ENCODE data around the gene ZNF780B. TPM values are rescaled to one million over a fixed set of nuclear protein-coding genes. Genes with fewer than 3 reads are reported as not detected.

Gene ZNF780B
- total RNA-seq, 2 experiments from 2014 or later: 11.8 to 13.9 TPM

DNA sequence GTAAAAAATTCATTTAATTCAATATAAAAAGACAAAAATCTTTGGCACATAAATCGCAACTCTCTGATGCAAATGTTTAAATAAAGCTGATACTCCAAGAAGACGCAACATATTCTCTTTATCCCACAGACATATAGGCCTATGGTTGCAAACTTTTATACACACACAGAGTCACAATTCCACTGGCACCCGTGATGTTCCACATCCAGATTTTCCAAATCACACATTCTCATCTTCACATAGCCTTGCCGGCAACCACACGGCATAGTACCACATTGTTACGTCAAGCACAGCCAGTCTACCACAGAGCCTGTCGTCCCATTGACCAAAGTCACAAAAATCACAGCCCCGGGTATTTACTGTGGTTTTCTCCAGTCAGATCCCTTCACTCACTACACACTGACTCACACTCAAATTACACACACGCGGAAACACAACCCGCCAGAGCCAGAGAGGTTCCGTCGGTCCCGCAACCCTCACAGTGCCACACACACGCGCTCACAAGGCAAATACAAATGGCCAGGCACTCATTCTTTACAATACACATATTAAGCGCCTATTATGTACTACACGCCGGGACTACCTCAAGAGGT is 59.7 kb downstream of the ZNF780B start:
- H3K9me3 Mint-ChIP-seq: peaks cover 21% of the 10 kb centered on the region
- intact Hi-C loops (cut with micrococcal nuclease): loop anchor here (2.0 to 10.0 kb wide), 4 partner anchors 60 to 322 kb away; partner anchors contain the start of genes AKT2 and ZNF780A
- peak overlapping the region; percentile 98 for H3K4me3 Mint-ChIP-seq
- POLR2A ChIA-PET: interaction anchor here (1.0 to 2.5 kb wide), 5 partner anchors 26 to 150 kb away, joined by 3 to 31 read pairs (median 5); partner anchors contain the start of genes PSMC4 and ZNF780A
- H3K27me3 Mint-ChIP-seq: no peaks in the 10 kb centered on the region
- H3K36me3 Mint-ChIP-seq: peaks cover 28% of the 10 kb centered on the region
- DNase-seq: peak; percentile 72
- peak overlapping the region; percentile 95 for H3K27ac Mint-ChIP-seq
- peaks cover 40% of the 10 kb centered on the region for H3K4me1 Mint-ChIP-seq (ENCODE audit: low read depth)
- CTCF ChIA-PET: interaction anchor here (0.6 to 2.9 kb wide), 2 partner anchors 26 to 152 kb away, joined by 5 to 17 read pairs; partner anchors contain the start of gene PSMC4

GRCh38 chr19:39995794-39996193 is 60.2 kb downstream of the ZNF780B start:
- H3K27me3 Mint-ChIP-seq: no peaks in the 10 kb centered on the region
- peak overlapping the region; percentile 98 for H3K4me3 Mint-ChIP-seq
- H3K27ac Mint-ChIP-seq: peak overlapping the region; percentile 54
- intact Hi-C loops (cut with micrococcal nuclease): loop anchor here (2.0 to 10.0 kb wide), 4 partner anchors 59 to 321 kb away; partner anchors contain the start of genes AKT2 and ZNF780A
- peaks cover 21% of the 10 kb centered on the region for H3K9me3 Mint-ChIP-seq
- ChIA-PET CTCF (interaction anchor here (2.9 kb wide), 1 partner anchor 26 kb away, joined by 17 read pairs; the partner anchor contains the start of gene PSMC4), POLR2A (interaction anchor here (1.3 to 2.5 kb wide), 3 partner anchors 25 to 149 kb away, joined by 3 to 31 read pairs (median 5); partner anchors contain the start of gene PSMC4)
- H3K4me1 Mint-ChIP-seq (ENCODE audit: low read depth): peaks cover 45% of the 10 kb centered on the region
- no peak for DNase-seq
- H3K36me3 Mint-ChIP-seq: peaks cover 28% of the 10 kb centered on the region

DNA sequence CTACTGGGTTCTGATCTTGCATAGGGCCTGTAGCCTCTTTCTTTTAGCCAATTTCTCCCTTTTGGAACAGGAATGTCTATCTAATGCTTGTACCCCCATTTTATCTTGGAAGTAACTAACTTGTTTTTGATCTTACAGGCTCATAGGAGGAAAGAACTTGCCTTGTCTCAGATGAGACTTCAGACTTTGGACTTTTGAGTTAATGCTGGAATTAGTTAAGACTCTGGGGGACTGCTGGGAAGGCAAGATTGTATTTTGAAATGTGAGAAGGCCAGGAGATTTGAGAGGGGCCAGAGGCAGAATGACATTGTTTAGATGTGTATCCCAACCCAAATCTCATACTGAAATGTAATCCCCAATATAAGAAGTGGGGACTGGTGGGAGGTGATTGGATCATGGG is 61.7 kb downstream of the ZNF780B start:
- intact Hi-C loops (cut with micrococcal nuclease): loop anchor here (10.0 kb wide), 2 partner anchors 290 to 320 kb away; partner anchors contain the start of gene AKT2
- no peak overlapping the region for H3K4me3 Mint-ChIP-seq
- H3K9me3 Mint-ChIP-seq: peaks cover 21% of the 10 kb centered on the region
- H3K4me1 Mint-ChIP-seq (ENCODE audit: low read depth): peaks cover 53% of the 10 kb centered on the region
- ChIA-PET POLR2A (no interaction called here), CTCF (no interaction called here)
- no peaks in the 10 kb centered on the region for H3K27me3 Mint-ChIP-seq
- no peak for DNase-seq
- H3K36me3 Mint-ChIP-seq: peaks cover 28% of the 10 kb centered on the region
- H3K27ac Mint-ChIP-seq: no peak overlapping the region

DNA sequence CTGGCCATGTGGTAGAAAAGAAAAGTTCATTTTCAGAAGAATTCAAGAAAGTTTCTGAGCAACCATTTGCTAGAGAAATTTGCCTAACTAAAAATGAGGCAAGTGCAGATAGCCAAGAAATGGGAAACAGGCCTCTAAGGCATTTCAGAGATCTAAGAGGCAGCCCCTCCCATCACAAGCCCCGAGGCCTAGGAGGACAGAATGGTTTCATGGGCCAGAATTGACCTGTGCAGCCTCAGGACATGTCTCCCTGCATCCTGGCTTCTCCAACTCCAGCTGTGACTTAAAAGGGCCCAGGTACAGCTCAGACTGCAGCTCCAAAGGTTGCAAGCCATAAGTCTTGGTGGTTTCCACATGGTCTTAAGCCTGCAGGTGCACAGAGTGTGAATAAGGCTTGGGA is 62.4 kb downstream of the ZNF780B start:
- peaks cover 56% of the 10 kb centered on the region for H3K4me1 Mint-ChIP-seq (ENCODE audit: low read depth)
- no peak for DNase-seq
- ChIA-PET CTCF (no interaction called here), POLR2A (no interaction called here)
- no peak overlapping the region for H3K27ac Mint-ChIP-seq
- H3K27me3 Mint-ChIP-seq: no peaks in the 10 kb centered on the region
- H3K9me3 Mint-ChIP-seq: peaks cover 21% of the 10 kb centered on the region
- H3K4me3 Mint-ChIP-seq: no peak overlapping the region
- peaks cover 31% of the 10 kb centered on the region for H3K36me3 Mint-ChIP-seq
- intact Hi-C loops (cut with micrococcal nuclease): loop anchor here (10.0 kb wide), 2 partner anchors 291 to 319 kb away; partner anchors contain the start of gene AKT2

- no peak overlapping the region for H3K4me3 Mint-ChIP-seq
- H3K4me1 Mint-ChIP-seq (ENCODE audit: low read depth): peaks cover 26% of the 10 kb centered on the region
- POLR2A ChIA-PET: no interaction called here
- no peak overlapping the region for H3K27ac Mint-ChIP-seq
- intact Hi-C loops (cut with micrococcal nuclease): no loop called here
- no peak for DNase-seq
- peaks cover 41% of the 10 kb centered on the region for H3K9me3 Mint-ChIP-seq
- no peaks in the 10 kb centered on the region for H3K27me3 Mint-ChIP-seq
- peaks cover 44% of the 10 kb centered on the region for H3K36me3 Mint-ChIP-seq
- CTCF ChIA-PET: no interaction called here
Measured at GRCh38 chr19:39987596-39987995, 68.4 kb downstream of the ZNF780B start.

DNA sequence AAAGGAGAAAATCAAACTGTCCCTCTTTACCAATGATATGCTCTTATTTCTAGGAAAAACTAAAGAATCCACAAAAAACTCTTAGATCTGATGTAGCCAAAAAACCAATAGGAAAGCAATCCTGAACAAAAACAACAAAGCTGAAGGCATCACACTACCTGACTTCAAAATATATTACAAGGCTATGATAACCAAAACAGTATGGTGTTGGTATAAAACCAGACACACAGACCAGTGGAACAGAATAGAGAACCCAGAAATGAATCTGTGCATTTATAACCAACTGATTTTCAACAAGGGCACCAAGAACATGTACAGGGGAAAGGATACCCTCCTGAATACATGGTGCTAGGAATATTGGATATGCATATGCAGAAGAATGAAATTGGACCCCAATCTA is 68.9 kb downstream of the ZNF780B start:
- Mint-ChIP-seq H3K9me3 (peaks cover 41% of the 10 kb centered on the region), H3K4me1 (ENCODE audit: low read depth) (peaks cover 22% of the 10 kb centered on the region), H3K27me3 (no peaks in the 10 kb centered on the region), H3K4me3 (no peak overlapping the region), H3K27ac (no peak overlapping the region), H3K36me3 (peaks cover 47% of the 10 kb centered on the region)
- ChIA-PET CTCF (interaction anchor here (0.9 kb wide), 1 partner anchor 195 kb away, joined by 4 read pairs; no protein-coding TSS in a partner anchor), POLR2A (no interaction called here)
- intact Hi-C loops (cut with micrococcal nuclease): no loop called here
- DNase-seq: no peak

DNA sequence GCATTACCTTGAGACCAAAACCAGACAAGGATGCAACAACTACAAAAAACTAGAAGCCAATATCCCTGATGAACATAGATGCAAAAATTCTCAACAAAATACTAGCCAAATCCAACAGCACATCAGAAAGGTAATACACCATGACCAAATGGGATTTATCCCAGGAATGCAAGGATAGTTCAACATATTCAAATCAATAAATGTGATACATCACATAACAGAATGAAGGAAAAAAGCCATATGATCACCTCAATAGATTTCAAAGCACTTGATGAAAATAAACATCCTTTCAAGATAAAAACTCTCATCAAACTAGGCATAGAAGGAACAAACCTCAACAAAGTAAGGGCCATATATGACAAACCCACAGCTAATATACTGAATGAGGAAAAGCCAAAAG is 69.4 kb downstream of the ZNF780B start:
- Mint-ChIP-seq H3K4me1 (ENCODE audit: low read depth) (peaks cover 19% of the 10 kb centered on the region), H3K36me3 (peaks cover 49% of the 10 kb centered on the region), H3K27me3 (no peaks in the 10 kb centered on the region), H3K4me3 (no peak overlapping the region), H3K27ac (no peak overlapping the region), H3K9me3 (peaks cover 41% of the 10 kb centered on the region)
- intact Hi-C loops (cut with micrococcal nuclease): no loop called here
- CTCF ChIA-PET: interaction anchor here (0.9 kb wide), 1 partner anchor 194 kb away, joined by 4 read pairs; no protein-coding TSS in a partner anchor
- POLR2A ChIA-PET: interaction anchor here (1.7 kb wide), 1 partner anchor 16 kb away, joined by 5 read pairs; the partner anchor contains the start of gene PSMC4
- no peak for DNase-seq

GRCh38 chr19:39983695-39984300 is 72.2 kb downstream of the ZNF780B start:
- POLR2A ChIA-PET: no interaction called here
- no peak overlapping the region for H3K27ac Mint-ChIP-seq
- peaks cover 41% of the 10 kb centered on the region for H3K9me3 Mint-ChIP-seq
- H3K36me3 Mint-ChIP-seq: peaks cover 71% of the 10 kb centered on the region
- CTCF ChIA-PET: no interaction called here
- H3K4me3 Mint-ChIP-seq: no peak overlapping the region
- H3K27me3 Mint-ChIP-seq: no peaks in the 10 kb centered on the region
- intact Hi-C loops (cut with micrococcal nuclease): no loop called here
- DNase-seq: no peak
- H3K4me1 Mint-ChIP-seq (ENCODE audit: low read depth): peaks cover under 1% of the 10 kb centered on the region

DNA sequence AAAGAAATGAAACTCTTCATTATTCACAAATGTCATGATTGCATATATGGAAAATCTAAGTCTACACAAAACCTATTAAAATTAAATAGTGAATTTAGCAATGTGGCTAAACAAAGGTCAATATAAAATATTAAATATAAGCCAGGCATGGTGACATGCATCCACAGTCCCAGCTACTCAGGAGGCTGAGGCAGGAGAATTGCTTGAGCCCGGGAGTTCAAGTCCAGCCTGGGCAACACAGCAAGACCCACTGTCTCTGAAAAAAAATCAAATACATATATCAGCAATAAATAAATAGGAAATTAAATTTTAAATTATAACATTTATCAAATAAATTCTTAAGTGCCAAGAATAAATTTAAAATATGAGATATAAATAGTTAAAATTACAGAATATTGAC is 73.1 kb downstream of the ZNF780B start:
- DNase-seq: no peak
- ChIA-PET POLR2A (no interaction called here), CTCF (no interaction called here)
- H3K4me1 Mint-ChIP-seq (ENCODE audit: low read depth): no peaks in the 10 kb centered on the region
- H3K36me3 Mint-ChIP-seq: peaks cover 79% of the 10 kb centered on the region
- no peak overlapping the region for H3K4me3 Mint-ChIP-seq
- H3K27ac Mint-ChIP-seq: no peak overlapping the region
- peaks cover 41% of the 10 kb centered on the region for H3K9me3 Mint-ChIP-seq
- intact Hi-C loops (cut with micrococcal nuclease): no loop called here
- no peaks in the 10 kb centered on the region for H3K27me3 Mint-ChIP-seq

Other genes starting within 250 kb of the ZNF780B start
- 1 to 10 TPM; 4.5 to 4.8 TPM for gene DYRK1B, start 222.1 kb downstream of the ZNF780B start, total RNA-seq
- gene FBL, start 209.9 kb downstream of the ZNF780B start, total RNA-seq: 100 to 1,000 TPM; 579 to 589 TPM
- gene FCGBP, start 121.6 kb downstream of the ZNF780B start, total RNA-seq: 1 to 10 TPM; 3.6 TPM
- 100 to 1,000 TPM; 105 to 107 TPM for gene PSMC4, start 85.1 kb downstream of the ZNF780B start, total RNA-seq
- gene ZNF546, start 59.2 kb downstream of the ZNF780B start, total RNA-seq: 1 to 10 TPM; 4.2 to 5.5 TPM
- 10 to 100 TPM; 17.2 to 17.3 TPM for gene ZNF780A, start 34.7 kb upstream of the ZNF780B start, total RNA-seq
- 10 to 100 TPM; 10.9 to 11.0 TPM for gene MAP3K10, start 135.2 kb upstream of the ZNF780B start, total RNA-seq
- gene TTC9B, start 162.2 kb upstream of the ZNF780B start, total RNA-seq: not detected
- gene CCNP, start 170.5 kb upstream of the ZNF780B start, total RNA-seq: not detected
- 100 to 1,000 TPM; 126 to 127 TPM for gene AKT2, start 229.1 kb upstream of the ZNF780B start, total RNA-seq

Data from activated CD4-positive, alpha-beta memory T cell treated with anti-CD3 and anti-CD28 coated beads for 36 hours (primary cell).